Thoracic aorta (tissue), 2 donors: Measurements from ENCODE around the gene DGKG. TPM values are rescaled to one million over a fixed set of nuclear protein-coding genes. Genes with fewer than 3 reads are reported as not detected.

Experiments used
- ATAC-seq: fragments of 150-250 bp; one replicate; pipeline ENCODE4 v1.8.0; 2017; ENCODE audit warnings: low read depth; ENCODE audit not compliant: insufficient number of reproducible peaks, low FRiP score
- DNase-seq: peaks from one replicate; pipeline ENCODE4 v3.0.0-alpha.2; 2020; ENCODE audit warnings: low spot score
- H3K27ac ChIP-seq, 2 donors: fragments of 200-600 bp; sonication (generic); 1 replicate in 1 of 2; 2 replicates in 1 of 2; pipeline ENCODE4 v1.5.1; 2016; ENCODE audit warnings: mild to moderate bottlenecking in 2 of 2, moderate library complexity in 2 of 2
- H3K27me3 ChIP-seq: fragments of 200-600 bp; sonication (generic); replicated peaks from 2 replicates; pipeline ENCODE4 v1.6.0; 2016; ENCODE audit warnings: mild to moderate bottlenecking; ENCODE audit not compliant: insufficient read depth
- H3K36me3 ChIP-seq: fragments of 200-600 bp; sonication (generic); one replicate; pipeline ENCODE4 v1.5.1; 2016
- H3K4me1 ChIP-seq, 2 donors: fragments of 200-600 bp; sonication (generic); 1 replicate in 1 of 2; 2 replicates in 1 of 2; pipeline versions ENCODE4 v1.5.1 to v1.6.0; 2016; ENCODE audit warnings: low read depth in 2 of 2, mild to moderate bottlenecking in 1 of 2; ENCODE audit not compliant: control insufficient read depth in 1 of 2
- H3K4me3 ChIP-seq: fragments of 200-600 bp; sonication (generic); 2 replicates; pipeline ENCODE4 v1.5.1; 2016; ENCODE audit warnings: mild to moderate bottlenecking
- H3K9me3 ChIP-seq: fragments of 200-600 bp; sonication (generic); 2 replicates; pipeline ENCODE4 v1.5.1; 2016
- total RNA-seq, 2 donors: library from RNA; depleted of rRNA; stranded (reverse); fragments of >200 nt; gene quantifications; one replicate each; pipeline versions ENCODE4 v1.1.0 to v1.2.3, GENCODE V29; 2016
- TF ChIP-seq, protein P1 (sequence below): fragments of 200-600 bp; sonication (generic); IDR thresholded peaks from one replicate; pipeline ENCODE4 v1.5.1; 2019; ENCODE audit warnings: antibody characterized with exemption

The DGKG gene
- total RNA-seq, 2 donors from 2014 or later, result 12.5 to 16.7 TPM

DNA sequence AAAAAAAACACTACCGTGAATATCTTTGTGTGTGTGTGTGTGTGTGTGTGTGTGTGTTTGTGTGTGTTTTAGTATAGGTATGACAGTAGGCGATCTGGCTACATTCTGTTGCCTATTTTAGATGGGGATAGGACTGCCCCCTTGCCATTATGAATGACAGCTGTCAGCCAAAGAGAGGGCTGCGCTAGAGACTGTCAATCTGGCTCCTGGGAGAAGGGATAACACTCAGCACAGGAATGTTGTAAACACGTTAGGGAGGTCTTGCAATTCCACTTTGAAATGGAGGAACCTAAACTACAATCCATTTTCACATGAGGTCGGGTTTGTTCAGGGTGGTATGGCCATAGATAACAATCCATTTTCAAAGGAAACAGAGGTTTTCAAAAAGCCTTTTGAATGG, 239.0 kb downstream of the DGKG start:
- no peaks in the 10 kb centered on the region for H3K27me3 ChIP-seq
- H3K9me3 ChIP-seq, result no peaks in the 10 kb centered on the region
- H3K36me3 ChIP-seq, result no peaks in the 10 kb centered on the region
- ATAC-seq (no peak), DNase-seq (no peak)
- no peak overlapping the region for H3K4me3 ChIP-seq
- H3K4me1 ChIP-seq, result peaks cover 3 to 6% of the 10 kb centered on the region in 2 donors
- no peak overlapping the region for H3K27ac ChIP-seq
- TF ChIP-seq, protein P1, sequence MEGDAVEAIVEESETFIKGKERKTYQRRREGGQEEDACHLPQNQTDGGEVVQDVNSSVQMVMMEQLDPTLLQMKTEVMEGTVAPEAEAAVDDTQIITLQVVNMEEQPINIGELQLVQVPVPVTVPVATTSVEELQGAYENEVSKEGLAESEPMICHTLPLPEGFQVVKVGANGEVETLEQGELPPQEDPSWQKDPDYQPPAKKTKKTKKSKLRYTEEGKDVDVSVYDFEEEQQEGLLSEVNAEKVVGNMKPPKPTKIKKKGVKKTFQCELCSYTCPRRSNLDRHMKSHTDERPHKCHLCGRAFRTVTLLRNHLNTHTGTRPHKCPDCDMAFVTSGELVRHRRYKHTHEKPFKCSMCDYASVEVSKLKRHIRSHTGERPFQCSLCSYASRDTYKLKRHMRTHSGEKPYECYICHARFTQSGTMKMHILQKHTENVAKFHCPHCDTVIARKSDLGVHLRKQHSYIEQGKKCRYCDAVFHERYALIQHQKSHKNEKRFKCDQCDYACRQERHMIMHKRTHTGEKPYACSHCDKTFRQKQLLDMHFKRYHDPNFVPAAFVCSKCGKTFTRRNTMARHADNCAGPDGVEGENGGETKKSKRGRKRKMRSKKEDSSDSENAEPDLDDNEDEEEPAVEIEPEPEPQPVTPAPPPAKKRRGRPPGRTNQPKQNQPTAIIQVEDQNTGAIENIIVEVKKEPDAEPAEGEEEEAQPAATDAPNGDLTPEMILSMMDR, result no peak

DNA sequence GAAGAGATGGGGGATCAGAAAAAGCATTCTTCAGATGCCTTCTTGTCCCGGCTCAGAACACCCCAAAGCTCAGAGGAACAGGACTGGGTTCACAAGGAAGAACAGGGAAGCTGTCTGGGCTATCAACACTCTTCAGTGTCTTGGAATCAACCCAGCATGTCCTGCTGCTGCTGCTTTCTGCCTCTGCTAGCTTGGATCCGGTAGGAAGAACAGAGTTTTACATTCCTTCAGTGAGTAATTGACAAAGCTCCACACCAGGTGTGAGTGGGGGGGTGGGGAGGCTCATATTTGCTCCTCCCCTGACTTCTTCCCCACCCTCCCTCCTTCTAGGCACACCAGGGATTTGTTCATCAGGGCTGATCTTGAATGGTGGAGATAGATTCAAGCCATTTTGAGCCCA, 240.1 kb downstream of the DGKG start:
- DNase-seq (no peak), ATAC-seq (no peak)
- no peak overlapping the region for H3K4me3 ChIP-seq
- H3K9me3 ChIP-seq, result no peaks in the 10 kb centered on the region
- H3K4me1 ChIP-seq, result peaks cover 3 to 6% of the 10 kb centered on the region in 2 donors
- no peak overlapping the region for H3K27ac ChIP-seq
- TF ChIP-seq, protein P1, result no peak
- no peaks in the 10 kb centered on the region for H3K36me3 ChIP-seq
- no peaks in the 10 kb centered on the region for H3K27me3 ChIP-seq

DNA sequence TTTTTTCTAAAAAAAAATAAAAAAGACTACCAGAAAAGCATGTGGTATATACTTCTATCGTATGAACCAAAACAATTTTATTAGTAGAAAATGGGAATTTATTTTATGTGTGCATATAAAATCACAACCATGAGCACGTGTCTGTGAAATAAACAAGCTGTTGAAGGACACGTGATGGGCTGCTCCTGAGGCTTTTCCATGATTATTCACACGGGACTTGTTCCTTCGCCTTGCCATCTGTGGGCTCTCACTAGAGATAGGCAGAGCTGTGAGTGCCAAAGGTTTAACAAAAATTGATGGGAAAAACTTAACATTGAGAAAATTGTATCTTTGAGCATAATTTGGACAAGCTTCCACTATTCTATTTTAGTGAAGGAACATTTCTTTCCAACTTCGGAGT, 240.8 kb downstream of the DGKG start:
- Histone ChIP-seq H3K4me1 (peaks cover 3 to 6% of the 10 kb centered on the region in 2 donors), H3K4me3 (no peak overlapping the region), H3K9me3 (no peaks in the 10 kb centered on the region), H3K36me3 (no peaks in the 10 kb centered on the region), H3K27ac (no peak overlapping the region), H3K27me3 (no peaks in the 10 kb centered on the region)
- TF ChIP-seq, protein P1, result no peak
- DNase-seq (no peak), ATAC-seq (no peak)

DNA sequence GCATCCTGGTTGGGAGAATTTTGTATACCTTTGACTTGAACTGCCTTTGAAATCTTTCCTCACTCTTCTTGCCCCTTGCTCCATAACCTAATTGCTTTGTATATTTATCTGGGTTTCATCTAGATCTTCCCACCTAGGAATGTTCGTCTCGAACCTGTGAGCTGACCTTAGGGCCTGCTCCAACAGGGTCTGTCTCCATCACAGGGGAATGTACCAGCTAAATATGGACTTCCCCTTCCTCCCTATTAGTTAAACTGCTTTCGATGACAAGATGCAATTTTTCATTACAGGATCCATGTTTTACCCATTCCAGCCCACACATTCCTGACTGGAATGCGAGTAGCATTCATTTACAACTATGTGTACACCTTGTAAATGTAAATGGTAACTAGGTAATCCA, 242.5 kb downstream of the DGKG start:
- no peak for DNase-seq
- H3K27ac ChIP-seq, result no peak overlapping the region
- no peaks in the 10 kb centered on the region for H3K36me3 ChIP-seq
- H3K4me3 ChIP-seq, result no peak overlapping the region
- TF ChIP-seq, protein P1, result no peak
- H3K27me3 ChIP-seq, result no peaks in the 10 kb centered on the region
- peaks cover 3 to 6% of the 10 kb centered on the region in 2 donors for H3K4me1 ChIP-seq
- no peak for ATAC-seq
- H3K9me3 ChIP-seq, result no peaks in the 10 kb centered on the region

DNA sequence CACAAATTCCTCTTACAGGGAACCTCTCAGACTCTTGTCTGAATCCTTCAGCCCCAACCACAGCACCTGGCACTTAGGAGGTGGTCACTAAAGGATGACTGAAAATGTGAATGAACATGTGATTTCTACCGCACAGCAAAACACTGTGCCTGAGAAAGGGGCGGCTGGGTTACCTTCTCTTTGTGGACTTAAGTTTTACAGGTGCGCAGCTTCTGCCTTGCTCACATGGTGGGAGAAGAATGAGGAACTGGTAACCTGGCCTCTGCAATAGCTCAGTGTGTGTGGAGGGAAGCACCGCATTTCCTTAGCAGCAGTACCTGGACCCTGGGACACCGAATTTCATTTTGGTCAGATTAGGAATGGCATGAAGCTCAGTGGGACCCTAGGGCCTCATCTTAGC, 243.3 kb downstream of the DGKG start:
- Histone ChIP-seq H3K27ac (no peak overlapping the region), H3K36me3 (no peaks in the 10 kb centered on the region), H3K27me3 (no peaks in the 10 kb centered on the region), H3K9me3 (no peaks in the 10 kb centered on the region), H3K4me3 (no peak overlapping the region), H3K4me1 (peaks cover 3 to 6% of the 10 kb centered on the region in 2 donors)
- ATAC-seq, result no peak
- no peak for DNase-seq
- TF ChIP-seq, protein P1, result no peak
